Loucy (cell line): Measurements from ENCODE around the gene SIPA1.

ENCODE experiments used
- H2AFZ ChIP-seq: fragments of 200-600 bp; sonication (generic); 2 replicates; pipeline ENCODE4 v1.6.0; 2016; ENCODE audit warnings: antibody characterized with exemption, mild to moderate bottlenecking, low read length, moderate library complexity
- H3F3A ChIP-seq: fragments of 200-600 bp; 2 replicates; pipeline ENCODE4 v1.6.0; 2016; ENCODE audit warnings: antibody characterized with exemption, low read depth, mild to moderate bottlenecking
- H3K27me3 ChIP-seq: fragments of 200-600 bp; sonication (generic); 2 replicates; pipeline ENCODE4 v1.6.1; 2014; ENCODE audit warnings: low read length, mild to moderate bottlenecking; ENCODE audit not compliant: insufficient read depth, poor library complexity, severe bottlenecking
- H3K36me3 ChIP-seq: fragments of 200-600 bp; sonication (generic); 2 replicates; pipeline ENCODE4 v1.6.1; 2016; ENCODE audit warnings: low read length; ENCODE audit not compliant: insufficient read depth
- H3K4me1 ChIP-seq: fragments of 200-600 bp; sonication (generic); 2 replicates; pipeline ENCODE4 v1.5.1; 2014; ENCODE audit warnings: low read length, mild to moderate bottlenecking; ENCODE audit not compliant: insufficient read depth, poor library complexity, severe bottlenecking
- H3K4me2 ChIP-seq: fragments of 200-600 bp; sonication (generic); 2 replicates; pipeline ENCODE4 v1.6.0; 2014; ENCODE audit warnings: antibody characterized with exemption, low read length, low read depth, mild to moderate bottlenecking; ENCODE audit not compliant: poor library complexity, severe bottlenecking
- H3K4me3 ChIP-seq: fragments of 200-600 bp; sonication (generic); 2 replicates; pipeline ENCODE4 v1.5.1; 2014; ENCODE audit warnings: low read length, mild to moderate bottlenecking, mixed read lengths; ENCODE audit not compliant: poor library complexity, severe bottlenecking
- H3K79me2 ChIP-seq: fragments of 200-600 bp; sonication (generic); 2 replicates; pipeline ENCODE4 v1.6.1; 2014; ENCODE audit warnings: low read length; ENCODE audit not compliant: insufficient read depth
- H3K9ac ChIP-seq: fragments of 200-600 bp; sonication (generic); 2 replicates; pipeline ENCODE4 v1.6.0; 2014; ENCODE audit warnings: mild to moderate bottlenecking, low read depth, low read length, moderate library complexity; ENCODE audit not compliant: poor library complexity, severe bottlenecking
- H3K9me2 ChIP-seq: fragments of 200-600 bp; sonication (generic); replicated peaks from 2 replicates; pipeline ENCODE4 v1.6.1; 2016; ENCODE audit warnings: low read depth, low read length, mixed read lengths
- H3K9me3 ChIP-seq: fragments of 200-600 bp; sonication (generic); 2 replicates; pipeline ENCODE4 v1.6.1; 2014; ENCODE audit warnings: mild to moderate bottlenecking, antibody characterized with exemption, low read length, low read depth; ENCODE audit not compliant: insufficient read depth
- H4K20me1 ChIP-seq: fragments of 200-600 bp; sonication (generic); 2 replicates; pipeline ENCODE4 v1.6.0; 2014; ENCODE audit warnings: antibody characterized with exemption, low read length, mild to moderate bottlenecking; ENCODE audit not compliant: insufficient read depth, poor library complexity, severe bottlenecking
- EZH2phosphoT487 ChIP-seq: fragments of 200-600 bp; IDR thresholded peaks from 2 replicates; pipeline ENCODE4 v1.6.1; 2018; ENCODE audit warnings: antibody characterized with exemption, mild to moderate bottlenecking, moderate library complexity, borderline replicate concordance
- TF ChIP-seq, protein P1 (sequence below): fragments of 200-600 bp; sonication (generic); conservative IDR thresholded peaks from 2 replicates; pipeline ENCODE4 v1.5.1; 2014; ENCODE audit warnings: mild to moderate bottlenecking, antibody characterized with exemption, low read length

SIPA1 gene

DNA sequence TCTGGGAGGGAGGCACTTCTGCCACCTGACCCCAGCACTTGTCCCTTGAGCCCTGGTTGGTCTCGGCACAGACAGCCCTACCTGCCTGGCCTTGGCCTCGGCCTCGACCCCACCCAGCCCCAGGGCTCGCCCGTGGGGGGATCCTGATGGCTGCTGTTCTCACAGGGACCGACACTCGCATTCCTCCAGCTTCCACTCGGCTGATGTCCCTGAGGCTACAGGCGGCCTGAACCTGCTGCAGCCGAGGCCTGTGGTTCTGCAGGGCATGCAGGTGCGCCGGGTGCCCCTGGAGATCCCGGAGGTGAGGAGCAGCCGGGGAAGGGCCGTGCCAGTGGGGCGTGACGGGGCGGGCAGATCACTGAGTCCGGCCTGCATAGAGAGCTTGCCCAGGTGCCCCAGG, 17.2 kb upstream of the SIPA1 start:
- peaks cover 52% of the 10 kb centered on the region for H3K79me2 ChIP-seq
- TF ChIP-seq, protein P1, sequence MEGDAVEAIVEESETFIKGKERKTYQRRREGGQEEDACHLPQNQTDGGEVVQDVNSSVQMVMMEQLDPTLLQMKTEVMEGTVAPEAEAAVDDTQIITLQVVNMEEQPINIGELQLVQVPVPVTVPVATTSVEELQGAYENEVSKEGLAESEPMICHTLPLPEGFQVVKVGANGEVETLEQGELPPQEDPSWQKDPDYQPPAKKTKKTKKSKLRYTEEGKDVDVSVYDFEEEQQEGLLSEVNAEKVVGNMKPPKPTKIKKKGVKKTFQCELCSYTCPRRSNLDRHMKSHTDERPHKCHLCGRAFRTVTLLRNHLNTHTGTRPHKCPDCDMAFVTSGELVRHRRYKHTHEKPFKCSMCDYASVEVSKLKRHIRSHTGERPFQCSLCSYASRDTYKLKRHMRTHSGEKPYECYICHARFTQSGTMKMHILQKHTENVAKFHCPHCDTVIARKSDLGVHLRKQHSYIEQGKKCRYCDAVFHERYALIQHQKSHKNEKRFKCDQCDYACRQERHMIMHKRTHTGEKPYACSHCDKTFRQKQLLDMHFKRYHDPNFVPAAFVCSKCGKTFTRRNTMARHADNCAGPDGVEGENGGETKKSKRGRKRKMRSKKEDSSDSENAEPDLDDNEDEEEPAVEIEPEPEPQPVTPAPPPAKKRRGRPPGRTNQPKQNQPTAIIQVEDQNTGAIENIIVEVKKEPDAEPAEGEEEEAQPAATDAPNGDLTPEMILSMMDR = no peak
- TF ChIP-seq EZH2phosphoT487 = no peak
- peaks cover 33% of the 10 kb centered on the region for H4K20me1 ChIP-seq
- H3K4me2 ChIP-seq = no peak overlapping the region
- no peaks in the 10 kb centered on the region for H3K9me2 ChIP-seq
- no peaks in the 10 kb centered on the region for H3K27me3 ChIP-seq
- peaks cover 10% of the 10 kb centered on the region for H3K4me1 ChIP-seq
- H3K9me3 ChIP-seq = no peaks in the 10 kb centered on the region
- H3K4me3 ChIP-seq = no peak overlapping the region
- H3K36me3 ChIP-seq = peaks cover 43% of the 10 kb centered on the region; the same call in 1 of the 2 replicates
- H2AFZ ChIP-seq = no peak overlapping the region
- no peak overlapping the region for H3K9ac ChIP-seq
- H3F3A ChIP-seq = no peaks in the 10 kb centered on the region

DNA sequence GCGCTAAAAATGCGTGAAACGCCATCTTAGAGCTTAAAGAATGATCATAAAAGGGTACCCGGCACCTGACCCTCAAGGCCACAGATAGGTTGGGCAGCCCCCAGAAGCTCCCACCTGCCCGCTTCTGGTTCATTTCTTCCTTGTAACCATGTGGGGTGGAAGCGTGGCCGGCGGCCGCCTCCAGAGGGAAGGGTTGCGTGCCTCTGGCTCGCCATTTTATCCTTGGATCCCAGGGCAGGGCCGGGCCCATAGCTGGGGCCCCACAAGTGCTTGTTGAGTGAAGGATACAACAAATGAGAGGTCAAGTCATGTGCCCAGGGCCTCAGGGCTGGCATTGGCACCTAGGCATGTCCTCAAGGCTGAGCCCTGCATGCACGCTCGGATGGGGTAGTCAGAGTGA, 16.4 kb upstream of the SIPA1 start:
- H3K4me2 ChIP-seq = no peak overlapping the region
- no peaks in the 10 kb centered on the region for H3K9me2 ChIP-seq
- TF ChIP-seq, protein P1 = no peak
- TF ChIP-seq EZH2phosphoT487 = no peak
- peaks cover 26% of the 10 kb centered on the region for H4K20me1 ChIP-seq
- H3F3A ChIP-seq = no peaks in the 10 kb centered on the region
- no peaks in the 10 kb centered on the region for H3K27me3 ChIP-seq
- no peak overlapping the region for H2AFZ ChIP-seq
- no peaks in the 10 kb centered on the region for H3K9me3 ChIP-seq
- H3K79me2 ChIP-seq = peaks cover 44% of the 10 kb centered on the region
- no peak overlapping the region for H3K4me3 ChIP-seq
- H3K9ac ChIP-seq = no peak overlapping the region
- peaks cover 10% of the 10 kb centered on the region for H3K4me1 ChIP-seq
- peaks cover 47% of the 10 kb centered on the region; the same call in 1 of the 2 replicates for H3K36me3 ChIP-seq

DNA sequence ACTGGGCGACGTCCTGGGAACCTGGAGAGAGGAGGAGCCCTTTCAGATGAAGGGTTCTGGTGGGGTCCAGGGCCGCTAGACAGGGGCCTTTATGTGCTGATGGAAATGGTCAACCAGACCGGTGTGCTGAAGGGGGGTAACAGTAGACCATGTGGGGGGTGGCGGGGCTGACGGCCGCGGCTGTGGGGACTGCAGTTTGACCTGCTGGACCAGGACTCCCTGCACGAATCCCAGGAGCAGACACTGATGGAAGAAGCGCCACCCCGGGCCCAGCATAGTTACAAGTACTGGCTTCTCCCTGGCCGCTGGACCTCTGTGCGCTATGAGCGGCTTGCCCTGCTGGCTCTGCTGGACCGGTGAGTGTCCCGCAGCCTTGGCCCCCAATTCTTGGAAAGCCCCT, 15.9 kb upstream of the SIPA1 start:
- Histone ChIP-seq H2AFZ (no peak overlapping the region), H4K20me1 (peaks cover 20% of the 10 kb centered on the region), H3K4me3 (no peak overlapping the region), H3F3A (no peaks in the 10 kb centered on the region), H3K9me3 (no peaks in the 10 kb centered on the region), H3K27me3 (no peaks in the 10 kb centered on the region), H3K79me2 (peaks cover 39% of the 10 kb centered on the region), H3K4me1 (peaks cover 4% of the 10 kb centered on the region), H3K9ac (no peak overlapping the region), H3K36me3 (peaks cover 53% of the 10 kb centered on the region; the same call in 1 of the 2 replicates), H3K9me2 (no peaks in the 10 kb centered on the region), H3K4me2 (no peak overlapping the region)
- no peak for TF ChIP-seq EZH2phosphoT487
- TF ChIP-seq, protein P1 = no peak
